SK-N-MC (cell line): ENCODE results near the gene TSHZ3.

Experiments used
- EZH2 ChIP-seq: fragments of 200-600 bp; sonication (generic); IDR thresholded peaks from one replicate; pipeline ENCODE4 v1.6.1; 2017; ENCODE audit warnings: antibody characterized with exemption
- POLR2AphosphoS5 ChIP-seq: IDR thresholded peaks from 2 replicates; pipeline ENCODE4 v1.6.1; 2012; ENCODE audit warnings: mild to moderate bottlenecking, low read depth, low read length, borderline replicate concordance

DNA sequence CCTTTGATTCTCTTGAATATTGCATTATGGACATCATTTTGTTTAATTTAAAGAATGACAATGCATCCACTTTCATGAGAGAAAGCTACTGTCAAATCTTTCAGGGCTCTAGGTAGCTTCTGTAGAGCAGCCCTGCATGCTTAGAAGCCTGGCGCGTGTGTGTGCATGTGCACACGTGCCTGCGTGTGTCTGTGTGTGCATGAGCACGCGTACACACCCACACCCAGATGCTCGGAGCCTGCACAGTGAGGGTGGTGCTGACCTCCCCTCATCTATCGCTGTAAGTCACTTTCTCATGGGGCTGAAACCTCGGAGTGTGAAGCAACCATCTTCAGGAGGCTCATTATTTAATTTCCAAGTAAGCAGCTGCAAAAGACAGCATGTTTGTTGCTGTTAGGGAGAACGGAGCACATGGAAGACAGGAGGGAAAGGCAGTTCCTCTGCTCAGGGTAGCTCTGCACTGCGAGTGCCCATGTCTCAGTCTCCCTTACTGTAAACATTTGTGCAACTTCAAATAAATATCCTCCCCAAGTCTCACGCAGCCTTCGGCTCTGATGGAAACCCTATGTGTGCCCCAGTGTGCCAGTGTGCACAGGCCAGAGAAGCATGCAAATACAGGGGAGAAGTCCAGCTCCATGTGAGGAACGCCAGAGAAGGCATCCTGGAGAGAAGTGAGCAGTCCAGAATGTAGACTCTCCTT is 22.8 kb downstream of the TSHZ3 start:
- TF ChIP-seq POLR2AphosphoS5, result no peak; the same call in 1 of the 2 replicates
- TF ChIP-seq EZH2, result no peak
